Measurements from ENCODE around the gene AK4. TPM values are rescaled to one million over a fixed set of nuclear protein-coding genes. Genes with fewer than 3 reads are reported as not detected.
"Not testable (repeated sequence)": the region's sequence is repeated elsewhere in the genome, so short reads cannot be mapped to it uniquely, and the experiment has no call there.

Gene AK4
- total and polyA plus RNA-seq, 4 experiments from 2014 or later, result 1.3 to 1.9 TPM; not detected in 2

DNA sequence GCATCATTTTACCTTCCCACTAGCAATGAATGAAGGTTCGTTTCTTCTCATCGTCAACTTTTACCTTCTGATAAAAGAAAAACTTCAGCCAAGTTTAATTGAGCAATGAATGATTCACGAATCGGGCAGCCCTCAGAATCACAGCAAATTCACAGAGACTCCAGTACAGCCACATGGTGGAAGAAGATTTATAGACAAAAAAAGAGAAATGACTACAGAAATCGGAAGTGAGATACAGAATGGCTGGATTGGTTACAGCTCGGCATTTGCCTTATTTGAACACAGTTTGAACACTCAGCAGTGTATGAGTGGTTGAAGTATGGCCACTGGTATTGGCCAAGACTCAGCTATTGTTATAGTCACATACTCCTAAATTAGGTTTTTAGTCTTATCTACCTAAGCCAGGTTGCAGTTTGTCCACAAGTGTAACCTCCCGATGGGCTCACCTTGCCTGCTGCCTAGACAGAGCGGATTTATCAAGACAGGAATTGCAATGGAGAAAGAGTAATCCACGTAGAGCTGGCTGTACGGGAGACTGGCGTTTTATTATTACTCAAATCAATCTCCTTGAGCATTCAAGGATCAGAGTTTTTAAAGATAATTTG is 15.3 kb downstream of the AK4 start:
- no peak overlapping the region for H3K4me3 ChIP-seq (ENCODE audit: low read length in 2 of 2)
- H3K27ac Mint-ChIP-seq, result no peak overlapping the region
- CTCF ChIA-PET (ENCODE audit: partially characterized antibody), result no interaction called here
- H3K27me3 ChIP-seq (ENCODE audit: insufficient read depth, low read length), result no peaks in the 10 kb centered on the region
- H3K36me3 Mint-ChIP-seq, result no peaks in the 10 kb centered on the region
- no peaks in the 10 kb centered on the region for H3K9me3 ChIP-seq (ENCODE audit: control insufficient read depth in 1 of 2, low read length in 2 of 2)
- H3K4me1 ChIP-seq (ENCODE audit: insufficient read depth, low read length), result no peaks in the 10 kb centered on the region
- intact Hi-C loops (cut with micrococcal nuclease), result no loop called here
- H3K4me1 Mint-ChIP-seq, result peaks cover 0 to 1% (median 0%) of the 10 kb centered on the region in 4 donors
- no peaks in the 10 kb centered on the region for H3K36me3 ChIP-seq (ENCODE audit: insufficient read depth, low read length)
- no peak overlapping the region for H3K4me3 Mint-ChIP-seq
- no peak overlapping the region for H3K27ac ChIP-seq (ENCODE audit: low read depth, low read length)
- no peaks in the 10 kb centered on the region for H3K9me3 Mint-ChIP-seq
- H3K27me3 Mint-ChIP-seq, result peaks cover 5% of the 10 kb centered on the region in 2 donors
- no peak for DNase-seq
- POLR2A ChIA-PET (ENCODE audit: partially characterized antibody), result no interaction called here

DNA sequence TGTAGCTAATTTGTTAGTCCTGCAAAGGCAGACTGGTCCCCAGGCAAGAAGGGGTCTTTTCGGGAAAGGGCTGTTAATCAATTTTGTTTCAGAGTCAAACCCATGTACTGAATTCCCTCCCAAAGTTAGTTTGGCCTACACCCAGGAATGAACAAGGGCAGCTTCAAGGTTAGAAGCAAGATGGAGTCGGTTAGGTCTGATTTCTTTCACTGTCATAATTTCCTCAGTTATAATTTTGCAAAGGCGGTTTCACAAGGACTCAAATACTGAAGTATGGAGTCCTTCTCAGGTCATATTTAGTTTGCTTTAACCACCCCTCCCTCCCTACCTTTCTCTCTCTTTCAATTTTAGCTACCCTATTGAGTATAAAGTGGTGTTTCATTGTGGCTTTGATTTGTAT is 16.1 kb downstream of the AK4 start:
- intact Hi-C loops (cut with micrococcal nuclease); H3K9me3 ChIP-seq (ENCODE audit: control insufficient read depth in 1 of 2, low read length in 2 of 2); H3K27me3 ChIP-seq (ENCODE audit: insufficient read depth, low read length); DNase-seq; H3K4me1 ChIP-seq (ENCODE audit: insufficient read depth, low read length); CTCF ChIA-PET (ENCODE audit: partially characterized antibody); H3K4me3 Mint-ChIP-seq; H3K27ac ChIP-seq (ENCODE audit: low read depth, low read length); H3K9me3 Mint-ChIP-seq; POLR2A ChIA-PET (ENCODE audit: partially characterized antibody); H3K4me3 ChIP-seq (ENCODE audit: low read length in 2 of 2); H3K27ac Mint-ChIP-seq; H3K36me3 ChIP-seq (ENCODE audit: insufficient read depth, low read length); H3K4me1 Mint-ChIP-seq; H3K36me3 Mint-ChIP-seq; H3K27me3 Mint-ChIP-seq: not testable (repeated sequence)

DNA sequence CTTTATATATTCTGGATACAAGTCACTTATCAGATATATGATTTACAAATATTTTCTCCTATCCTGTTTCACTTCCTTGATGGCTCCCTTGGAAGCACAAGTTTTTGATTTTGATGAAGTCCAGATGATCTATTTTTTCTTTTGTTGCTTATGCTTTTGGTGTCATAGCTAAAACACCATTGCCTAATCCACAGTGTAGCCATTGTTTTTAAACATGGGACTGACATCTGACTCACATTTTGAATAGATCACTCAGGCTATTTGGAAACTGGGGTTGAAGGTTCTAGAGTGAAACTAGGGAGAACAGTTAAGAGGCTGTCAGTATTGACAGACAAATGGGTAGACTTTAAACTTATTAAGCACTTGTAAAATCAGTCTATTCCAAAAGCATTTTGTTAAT is 16.6 kb downstream of the AK4 start:
- Histone ChIP-seq H3K4me1 (ENCODE audit: insufficient read depth, low read length) (no peaks in the 10 kb centered on the region), H3K9me3 (ENCODE audit: control insufficient read depth in 1 of 2, low read length in 2 of 2) (no peaks in the 10 kb centered on the region), H3K27ac (ENCODE audit: low read depth, low read length) (no peak overlapping the region), H3K4me3 (ENCODE audit: low read length in 2 of 2) (no peak overlapping the region), H3K36me3 (ENCODE audit: insufficient read depth, low read length) (no peaks in the 10 kb centered on the region), H3K27me3 (ENCODE audit: insufficient read depth, low read length) (no peaks in the 10 kb centered on the region)
- intact Hi-C loops (cut with micrococcal nuclease), result no loop called here
- Mint-ChIP-seq H3K4me3 (no peak overlapping the region), H3K36me3 (no peaks in the 10 kb centered on the region), H3K4me1 (peaks cover 0 to 1% (median 0%) of the 10 kb centered on the region in 4 donors), H3K27me3 (peaks cover 5% of the 10 kb centered on the region in 2 donors), H3K9me3 (no peaks in the 10 kb centered on the region), H3K27ac (no peak overlapping the region)
- no peak for DNase-seq
- POLR2A ChIA-PET (ENCODE audit: partially characterized antibody), result no interaction called here
- CTCF ChIA-PET (ENCODE audit: partially characterized antibody), result no interaction called here

DNA sequence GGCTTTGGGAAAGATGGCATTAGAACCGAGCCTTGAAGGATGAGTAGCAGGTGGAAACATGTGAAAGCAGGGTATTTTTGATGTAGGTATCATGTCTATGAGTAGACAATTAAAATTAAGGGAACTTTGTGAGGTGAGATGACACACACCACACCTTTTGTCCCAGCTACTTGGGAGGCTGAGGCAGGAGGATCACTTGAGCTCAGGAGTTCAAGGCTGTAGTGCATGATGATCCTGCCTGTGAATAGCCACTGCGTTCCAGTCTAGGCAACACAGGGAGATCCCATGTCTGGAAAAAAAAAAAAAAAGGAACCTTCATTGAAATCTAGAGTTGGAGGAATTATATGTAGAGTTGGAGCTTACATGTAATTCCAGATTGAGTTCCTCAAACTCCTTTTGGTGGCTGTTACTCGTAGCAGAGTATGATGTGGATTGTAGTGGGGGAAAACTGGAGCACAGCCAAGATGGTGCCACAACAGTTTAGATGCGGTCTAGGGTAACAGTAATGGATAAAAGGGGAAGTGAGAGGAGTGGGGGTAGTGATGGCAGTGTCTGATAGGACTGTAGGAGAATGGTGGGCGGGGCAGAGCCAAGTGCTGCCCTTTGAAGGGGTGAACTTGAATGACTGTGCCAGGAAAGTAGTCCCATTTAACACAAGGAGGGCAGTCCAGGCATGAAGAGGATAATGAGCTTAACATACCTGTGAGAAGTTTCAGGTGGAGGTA is 17.4 kb downstream of the AK4 start:
- intact Hi-C loops (cut with micrococcal nuclease), result no loop called here
- no peak overlapping the region for H3K4me3 ChIP-seq (ENCODE audit: low read length in 2 of 2)
- no peaks in the 10 kb centered on the region for H3K27me3 ChIP-seq (ENCODE audit: insufficient read depth, low read length)
- H3K9me3 ChIP-seq (ENCODE audit: control insufficient read depth in 1 of 2, low read length in 2 of 2), result no peaks in the 10 kb centered on the region
- CTCF ChIA-PET (ENCODE audit: partially characterized antibody), result no interaction called here
- no peaks in the 10 kb centered on the region for H3K36me3 ChIP-seq (ENCODE audit: insufficient read depth, low read length)
- H3K4me3 Mint-ChIP-seq, result no peak overlapping the region
- H3K27ac ChIP-seq (ENCODE audit: low read depth, low read length), result no peak overlapping the region
- peaks cover 5% of the 10 kb centered on the region in 2 donors for H3K27me3 Mint-ChIP-seq
- H3K4me1 Mint-ChIP-seq, result peaks cover 0 to 1% (median 0%) of the 10 kb centered on the region in 4 donors
- H3K9me3 Mint-ChIP-seq, result no peaks in the 10 kb centered on the region
- H3K27ac Mint-ChIP-seq, result no peak overlapping the region
- no peaks in the 10 kb centered on the region for H3K36me3 Mint-ChIP-seq
- no peak for DNase-seq
- no peaks in the 10 kb centered on the region for H3K4me1 ChIP-seq (ENCODE audit: insufficient read depth, low read length)
- POLR2A ChIA-PET (ENCODE audit: partially characterized antibody), result no interaction called here

DNA sequence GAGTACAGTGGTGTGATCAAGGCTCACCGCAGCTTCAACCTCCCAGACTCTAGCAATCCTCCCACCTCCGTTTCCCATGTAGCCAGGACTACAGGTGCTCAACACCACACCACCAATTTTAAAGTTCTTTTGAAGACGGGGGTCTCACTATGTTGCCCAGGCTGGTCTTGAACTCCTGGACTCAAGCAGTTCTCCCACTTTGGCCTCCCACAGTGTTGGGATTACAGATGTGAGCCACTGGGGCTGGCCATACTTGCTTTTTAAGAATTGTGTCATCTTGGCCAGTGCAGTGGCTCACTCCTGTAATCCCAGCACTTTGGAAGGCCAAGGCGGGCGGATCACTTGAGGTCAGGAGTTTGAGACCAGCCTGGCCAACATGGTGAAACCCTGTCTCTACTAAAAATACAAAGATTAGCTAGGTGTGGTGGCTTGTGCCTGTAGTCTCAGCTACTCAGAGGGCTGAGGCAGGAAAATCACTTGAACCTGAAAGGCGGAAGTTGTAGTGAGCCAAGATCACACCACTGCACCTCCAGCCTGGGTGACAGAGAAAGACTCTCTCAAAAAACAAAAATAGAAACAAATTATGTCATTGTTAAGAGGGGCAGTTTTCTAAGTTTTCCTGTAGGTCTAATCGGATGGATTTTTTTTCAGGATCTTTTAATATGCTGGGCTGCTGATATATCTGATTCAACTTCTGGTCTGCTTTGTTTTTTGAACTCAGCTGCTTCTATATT is 18.7 kb downstream of the AK4 start:
- peaks cover 0 to 1% (median 0%) of the 10 kb centered on the region in 4 donors for H3K4me1 Mint-ChIP-seq
- no peak for DNase-seq
- Histone ChIP-seq H3K9me3 (ENCODE audit: control insufficient read depth in 1 of 2, low read length in 2 of 2) (no peaks in the 10 kb centered on the region), H3K4me3 (ENCODE audit: low read length in 2 of 2) (no peak overlapping the region), H3K4me1 (ENCODE audit: insufficient read depth, low read length) (no peaks in the 10 kb centered on the region), H3K27me3 (ENCODE audit: insufficient read depth, low read length) (no peaks in the 10 kb centered on the region), H3K36me3 (ENCODE audit: insufficient read depth, low read length) (no peaks in the 10 kb centered on the region), H3K27ac (ENCODE audit: low read depth, low read length) (no peak overlapping the region)
- no peaks in the 10 kb centered on the region for H3K9me3 Mint-ChIP-seq
- intact Hi-C loops (cut with micrococcal nuclease), result no loop called here
- no peak overlapping the region for H3K27ac Mint-ChIP-seq
- H3K4me3 Mint-ChIP-seq, result no peak overlapping the region
- ChIA-PET CTCF (ENCODE audit: partially characterized antibody) (interaction anchor here (0.6 to 1.0 kb wide), 2 partner anchors 12 to 70 kb away, joined by 3 read pairs; no protein-coding TSS in a partner anchor), POLR2A (ENCODE audit: partially characterized antibody) (no interaction called here)
- peaks cover 5% of the 10 kb centered on the region in 2 donors for H3K27me3 Mint-ChIP-seq
- H3K36me3 Mint-ChIP-seq, result no peaks in the 10 kb centered on the region

DNA sequence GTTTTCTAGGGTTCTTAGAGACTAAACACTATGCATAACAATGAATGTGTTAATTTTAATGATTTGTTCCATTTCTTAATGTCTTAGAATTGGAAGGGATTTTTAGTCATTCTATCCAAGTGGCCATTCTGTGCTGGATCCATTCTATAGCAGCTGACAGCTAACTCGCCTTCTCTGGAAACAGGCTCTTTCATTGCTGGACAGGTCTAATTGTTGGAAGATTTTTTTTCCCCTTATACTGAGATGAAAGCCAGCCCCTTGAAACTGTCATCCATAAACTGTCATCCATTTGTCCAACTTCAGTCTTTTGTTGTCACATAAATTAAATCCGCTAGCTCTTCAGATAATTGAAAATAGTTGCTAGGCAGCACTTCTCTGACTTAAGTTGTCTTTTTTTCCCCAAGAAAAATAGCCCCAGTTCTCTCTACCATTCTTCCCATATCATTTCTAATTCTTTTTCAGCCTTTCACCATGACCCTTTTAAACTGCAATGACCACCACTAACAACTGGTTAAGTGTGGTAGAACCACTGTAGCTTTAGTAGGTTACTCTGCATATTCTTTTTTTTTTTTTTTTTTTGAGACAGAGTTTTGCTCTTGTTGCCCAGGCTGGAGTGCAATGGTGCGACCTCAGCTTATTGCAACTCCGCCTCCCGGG is 19.7 kb downstream of the AK4 start:
- H3K27ac Mint-ChIP-seq, result no peak overlapping the region
- H3K27me3 Mint-ChIP-seq, result peaks cover 5% of the 10 kb centered on the region in 2 donors
- POLR2A ChIA-PET (ENCODE audit: partially characterized antibody), result no interaction called here
- no peaks in the 10 kb centered on the region for H3K36me3 ChIP-seq (ENCODE audit: insufficient read depth, low read length)
- no peak overlapping the region for H3K4me3 ChIP-seq (ENCODE audit: low read length in 2 of 2)
- H3K4me1 ChIP-seq (ENCODE audit: insufficient read depth, low read length), result no peaks in the 10 kb centered on the region
- no peak overlapping the region for H3K27ac ChIP-seq (ENCODE audit: low read depth, low read length)
- H3K9me3 Mint-ChIP-seq, result no peaks in the 10 kb centered on the region
- intact Hi-C loops (cut with micrococcal nuclease), result no loop called here
- H3K36me3 Mint-ChIP-seq, result no peaks in the 10 kb centered on the region
- CTCF ChIA-PET (ENCODE audit: partially characterized antibody), result interaction anchor here (0.6 to 1.0 kb wide), 2 partner anchors 13 to 69 kb away, joined by 3 read pairs; no protein-coding TSS in a partner anchor
- no peak for DNase-seq
- no peaks in the 10 kb centered on the region for H3K27me3 ChIP-seq (ENCODE audit: insufficient read depth, low read length)
- H3K4me3 Mint-ChIP-seq, result no peak overlapping the region
- H3K4me1 Mint-ChIP-seq, result peaks cover 0 to 1% (median 0%) of the 10 kb centered on the region in 4 donors
- no peaks in the 10 kb centered on the region for H3K9me3 ChIP-seq (ENCODE audit: control insufficient read depth in 1 of 2, low read length in 2 of 2)

DNA sequence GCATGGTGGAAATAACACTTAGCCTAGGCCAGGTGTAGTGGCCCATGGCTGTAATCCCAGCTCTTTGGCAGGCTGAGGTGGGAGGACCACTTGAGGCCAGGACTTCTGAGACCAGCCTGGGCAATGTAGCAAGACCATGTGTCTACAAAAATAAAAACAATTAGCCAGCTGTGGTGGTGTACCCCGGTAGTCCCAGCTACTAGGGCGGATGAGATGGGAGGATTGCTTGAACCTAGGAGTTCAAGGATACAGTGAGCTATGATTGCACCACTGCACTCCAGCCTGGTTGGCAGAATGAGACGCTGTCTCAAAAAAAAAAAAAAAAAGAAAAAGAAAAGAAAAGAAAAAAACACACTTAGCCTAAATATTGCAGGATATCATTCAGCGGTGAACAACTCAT is 20.9 kb downstream of the AK4 start:
- no peak overlapping the region for H3K4me3 ChIP-seq (ENCODE audit: low read length in 2 of 2)
- CTCF ChIA-PET (ENCODE audit: partially characterized antibody), result interaction anchor here (1.0 kb wide), 1 partner anchor 12 kb away, joined by 3 read pairs; no protein-coding TSS in a partner anchor
- H3K27me3 ChIP-seq (ENCODE audit: insufficient read depth, low read length), result no peaks in the 10 kb centered on the region
- intact Hi-C loops (cut with micrococcal nuclease), result no loop called here
- H3K4me1 ChIP-seq (ENCODE audit: insufficient read depth, low read length), result no peaks in the 10 kb centered on the region
- H3K27ac ChIP-seq (ENCODE audit: low read depth, low read length), result no peak overlapping the region
- Mint-ChIP-seq H3K4me1 (peaks cover 0 to 1% (median 0%) of the 10 kb centered on the region in 4 donors), H3K27me3 (peaks cover 3 to 6% of the 10 kb centered on the region in 2 donors), H3K27ac (no peak overlapping the region), H3K4me3 (no peak overlapping the region), H3K9me3 (no peaks in the 10 kb centered on the region), H3K36me3 (no peaks in the 10 kb centered on the region)
- no peak for DNase-seq
- POLR2A ChIA-PET (ENCODE audit: partially characterized antibody), result no interaction called here
- H3K9me3 ChIP-seq (ENCODE audit: control insufficient read depth in 1 of 2, low read length in 2 of 2), result no peaks in the 10 kb centered on the region
- no peaks in the 10 kb centered on the region for H3K36me3 ChIP-seq (ENCODE audit: insufficient read depth, low read length)

Measured in CD4-positive, alpha-beta memory T cell (primary cell).